Osteoblast (primary cell): ENCODE results near the gene CYP4F8. TPM values are rescaled to one million over a fixed set of nuclear protein-coding genes. Genes with fewer than 3 reads are reported as not detected.

Experiments
- DNase-seq: peaks from one replicate; pipeline ENCODE4 v3.0.0; 2011; ENCODE audit warnings: low spot score, mixed read lengths; ENCODE audit not compliant: insufficient read length; ENCODE audit errors: missing footprints
- H2AFZ ChIP-seq: 2 replicates; pipeline ENCODE4 v1.6.0; 2011; ENCODE audit warnings: mild to moderate bottlenecking, low read length
- H3K27ac ChIP-seq: 2 replicates; pipeline ENCODE4 v1.5.1; 2011; ENCODE audit warnings: mild to moderate bottlenecking, low read depth, low read length, moderate library complexity
- H3K27me3 ChIP-seq: 2 replicates; pipeline ENCODE4 v1.6.0; 2012; ENCODE audit warnings: mild to moderate bottlenecking, control low read depth, inconsistent platforms, low read length, moderate library complexity; ENCODE audit not compliant: insufficient read depth
- H3K36me3 ChIP-seq: 2 replicates; pipeline ENCODE4 v1.5.1; 2011; ENCODE audit warnings: mild to moderate bottlenecking, low read length, control low read depth, moderate library complexity; ENCODE audit not compliant: insufficient read depth
- H3K4me1 ChIP-seq: 2 replicates; pipeline ENCODE4 v1.5.1; 2011; ENCODE audit warnings: mild to moderate bottlenecking, low read length, control low read depth, moderate library complexity; ENCODE audit not compliant: insufficient read depth
- H3K4me2 ChIP-seq: 2 replicates; pipeline ENCODE4 v1.6.0; 2011; ENCODE audit warnings: mild to moderate bottlenecking, low read length; ENCODE audit not compliant: insufficient read depth
- H3K4me3 ChIP-seq: fragments of 200-600 bp; sonication (generic); 3 replicates; pipeline ENCODE4 v1.5.1; 2012; ENCODE audit warnings: mild to moderate bottlenecking, low read length, inconsistent platforms; ENCODE audit not compliant: insufficient read depth
- H3K79me2 ChIP-seq: 2 replicates; pipeline ENCODE4 v1.6.0; 2012; ENCODE audit warnings: mild to moderate bottlenecking, low read length, control low read depth, inconsistent platforms; ENCODE audit not compliant: insufficient read depth
- H3K9me3 ChIP-seq: 2 replicates; pipeline ENCODE4 v1.5.1; 2011; ENCODE audit warnings: low read depth, low read length, control low read depth
- H4K20me1 ChIP-seq: 2 replicates; pipeline ENCODE4 v1.6.0; 2012; ENCODE audit warnings: mild to moderate bottlenecking, low read length, control low read depth; ENCODE audit not compliant: insufficient read depth
- total RNA-seq: library from RNA; depleted of rRNA; stranded (reverse); fragments of >200 nt; gene quantifications from 2 replicates; pipeline ENCODE4 v1.2.3, GENCODE V29; 2012
- TF ChIP-seq, protein P1 (sequence below): IDR thresholded peaks from 2 replicates; pipeline ENCODE4 v1.5.1; 2011; ENCODE audit warnings: mild to moderate bottlenecking, low read depth, low read length, moderate library complexity; ENCODE audit errors: extremely low read depth

CYP4F8 gene
- total RNA-seq, 1 donor, result not detected

DNA sequence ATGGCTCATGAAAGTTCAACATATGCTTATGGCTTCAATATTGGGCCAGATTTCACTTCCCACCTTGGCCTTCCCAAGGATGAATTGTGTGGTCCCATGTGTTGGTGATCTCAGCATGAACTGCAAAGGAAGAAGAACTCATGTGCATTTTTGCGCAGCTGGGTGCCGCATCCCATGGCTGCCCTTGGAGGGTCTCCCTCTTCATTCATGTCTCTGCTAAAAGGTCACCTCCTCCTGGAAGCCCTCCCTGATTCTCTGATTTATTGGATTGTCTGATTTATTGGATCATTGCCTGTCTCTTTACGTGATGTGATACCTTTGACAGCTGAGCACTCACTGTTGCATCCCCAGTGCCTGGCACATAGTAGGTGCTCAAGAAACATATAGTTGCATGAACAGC, 1.7 kb upstream of the CYP4F8 start:
- no peaks in the 10 kb centered on the region for H3K9me3 ChIP-seq

DNA sequence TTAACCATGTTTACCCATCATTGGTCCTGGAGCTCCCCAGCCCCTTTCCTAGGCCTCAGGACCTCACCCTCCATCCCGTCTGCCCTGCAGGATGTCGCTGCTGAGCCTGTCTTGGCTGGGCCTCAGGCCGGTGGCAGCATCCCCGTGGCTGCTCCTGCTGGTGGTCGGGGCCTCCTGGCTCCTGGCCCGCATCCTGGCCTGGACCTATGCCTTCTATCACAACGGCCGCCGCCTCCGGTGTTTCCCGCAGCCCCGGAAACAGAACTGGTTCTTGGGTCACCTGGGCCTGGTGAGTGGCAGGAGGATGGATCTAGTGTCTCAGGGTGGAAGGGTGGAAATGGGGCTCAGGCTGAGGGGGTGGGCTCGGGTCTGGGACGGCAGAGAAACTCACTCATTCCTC, 508 bp downstream of the CYP4F8 start:
- Histone ChIP-seq H3K27me3 (no peaks in the 10 kb centered on the region), H2AFZ (no peak overlapping the region), H3K79me2 (no peaks in the 10 kb centered on the region), H4K20me1 (no peaks in the 10 kb centered on the region), H3K27ac (no peak overlapping the region), H3K9me3 (no peaks in the 10 kb centered on the region), H3K4me1 (no peaks in the 10 kb centered on the region), H3K4me2 (no peak overlapping the region), H3K4me3 (no peak overlapping the region), H3K36me3 (no peaks in the 10 kb centered on the region)
- TF ChIP-seq, protein P1, sequence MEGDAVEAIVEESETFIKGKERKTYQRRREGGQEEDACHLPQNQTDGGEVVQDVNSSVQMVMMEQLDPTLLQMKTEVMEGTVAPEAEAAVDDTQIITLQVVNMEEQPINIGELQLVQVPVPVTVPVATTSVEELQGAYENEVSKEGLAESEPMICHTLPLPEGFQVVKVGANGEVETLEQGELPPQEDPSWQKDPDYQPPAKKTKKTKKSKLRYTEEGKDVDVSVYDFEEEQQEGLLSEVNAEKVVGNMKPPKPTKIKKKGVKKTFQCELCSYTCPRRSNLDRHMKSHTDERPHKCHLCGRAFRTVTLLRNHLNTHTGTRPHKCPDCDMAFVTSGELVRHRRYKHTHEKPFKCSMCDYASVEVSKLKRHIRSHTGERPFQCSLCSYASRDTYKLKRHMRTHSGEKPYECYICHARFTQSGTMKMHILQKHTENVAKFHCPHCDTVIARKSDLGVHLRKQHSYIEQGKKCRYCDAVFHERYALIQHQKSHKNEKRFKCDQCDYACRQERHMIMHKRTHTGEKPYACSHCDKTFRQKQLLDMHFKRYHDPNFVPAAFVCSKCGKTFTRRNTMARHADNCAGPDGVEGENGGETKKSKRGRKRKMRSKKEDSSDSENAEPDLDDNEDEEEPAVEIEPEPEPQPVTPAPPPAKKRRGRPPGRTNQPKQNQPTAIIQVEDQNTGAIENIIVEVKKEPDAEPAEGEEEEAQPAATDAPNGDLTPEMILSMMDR, result no peak
- no peak for DNase-seq

More for the DNA sequence above, 1.7 kb upstream of the CYP4F8 start:
- no peak overlapping the region for H3K4me2 ChIP-seq
- no peaks in the 10 kb centered on the region for H4K20me1 ChIP-seq
- H3K4me1 ChIP-seq, result no peaks in the 10 kb centered on the region
- DNase-seq, result no peak
- no peaks in the 10 kb centered on the region for H3K79me2 ChIP-seq
- no peak overlapping the region for H3K4me3 ChIP-seq
- no peak overlapping the region for H2AFZ ChIP-seq
- TF ChIP-seq, protein P1, result no peak
- no peaks in the 10 kb centered on the region for H3K36me3 ChIP-seq
- no peak overlapping the region for H3K27ac ChIP-seq
- no peaks in the 10 kb centered on the region for H3K27me3 ChIP-seq

DNA sequence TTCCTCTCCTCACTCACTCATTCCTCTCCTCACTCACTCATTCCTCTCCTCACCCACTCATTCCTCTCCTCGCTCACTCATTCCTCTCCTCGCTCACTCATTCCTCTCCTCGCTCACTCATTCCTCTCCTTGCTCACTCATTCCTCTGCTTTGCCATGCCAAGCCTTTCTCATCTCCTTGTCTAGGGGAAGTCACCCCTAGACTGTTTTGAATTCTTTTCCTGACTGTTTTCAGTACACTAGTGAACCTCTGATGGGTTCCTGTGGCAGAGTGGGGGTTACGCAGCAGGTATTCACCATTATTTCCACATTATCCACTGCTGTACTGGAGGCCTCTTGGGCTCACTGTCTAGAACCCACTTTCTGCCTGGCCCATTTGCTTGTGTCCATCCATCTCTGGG, 1.2 kb downstream of the CYP4F8 start:
- Histone ChIP-seq H3K36me3 (no peaks in the 10 kb centered on the region), H3K79me2 (no peaks in the 10 kb centered on the region), H3K4me1 (no peaks in the 10 kb centered on the region), H2AFZ (no peak overlapping the region), H3K27me3 (no peaks in the 10 kb centered on the region), H3K27ac (no peak overlapping the region), H4K20me1 (no peaks in the 10 kb centered on the region), H3K4me2 (no peak overlapping the region), H3K4me3 (no peak overlapping the region), H3K9me3 (no peaks in the 10 kb centered on the region)
- no peak for DNase-seq
- TF ChIP-seq, protein P1, result no peak

DNA sequence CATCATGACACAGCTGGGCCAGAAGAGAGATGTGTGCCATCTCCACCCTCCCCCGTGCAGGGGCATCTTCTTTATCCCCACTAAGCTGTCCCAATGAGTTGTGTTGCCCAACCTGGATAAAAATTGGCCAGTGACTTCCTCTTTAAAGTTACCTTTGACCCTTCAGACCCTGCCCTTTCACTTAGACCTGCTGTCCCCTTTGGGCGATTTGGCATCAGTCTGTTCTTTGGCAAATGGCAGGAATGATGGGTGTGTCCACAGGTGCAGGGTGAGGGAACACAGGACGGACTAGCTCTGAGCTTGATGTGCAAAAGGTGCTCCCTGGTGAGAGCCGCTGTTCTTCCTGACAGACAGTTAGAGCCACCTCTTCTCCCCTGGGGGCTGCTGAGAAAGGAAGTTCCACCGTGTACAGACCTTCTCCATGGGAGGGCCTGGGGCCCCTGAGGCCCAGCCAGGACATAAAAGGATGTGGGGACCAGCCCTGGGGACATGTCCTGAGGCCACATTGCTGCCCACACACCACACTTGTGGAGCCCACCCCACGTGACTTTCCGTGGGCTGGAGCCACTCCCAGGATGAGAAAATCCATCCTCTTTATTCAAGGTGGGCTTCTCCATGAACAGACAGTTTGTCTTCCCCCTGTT, 1.7 kb downstream of the CYP4F8 start:
- Histone ChIP-seq H3K27ac (no peak overlapping the region), H3K4me3 (no peak overlapping the region), H3K4me1 (no peaks in the 10 kb centered on the region), H4K20me1 (no peaks in the 10 kb centered on the region), H2AFZ (no peak overlapping the region), H3K79me2 (no peaks in the 10 kb centered on the region), H3K4me2 (no peak overlapping the region), H3K27me3 (no peaks in the 10 kb centered on the region), H3K9me3 (no peaks in the 10 kb centered on the region), H3K36me3 (no peaks in the 10 kb centered on the region)
- TF ChIP-seq, protein P1, result no peak
- no peak for DNase-seq
